Measurements from ENCODE around the gene ERN1. TPM values are rescaled to one million over a fixed set of nuclear protein-coding genes. Genes with fewer than 3 reads are reported as not detected.

The ERN1 gene
- total and polyA plus RNA-seq, 2 donors from 2014 or later: 2.8 to 37.0 TPM

DNA sequence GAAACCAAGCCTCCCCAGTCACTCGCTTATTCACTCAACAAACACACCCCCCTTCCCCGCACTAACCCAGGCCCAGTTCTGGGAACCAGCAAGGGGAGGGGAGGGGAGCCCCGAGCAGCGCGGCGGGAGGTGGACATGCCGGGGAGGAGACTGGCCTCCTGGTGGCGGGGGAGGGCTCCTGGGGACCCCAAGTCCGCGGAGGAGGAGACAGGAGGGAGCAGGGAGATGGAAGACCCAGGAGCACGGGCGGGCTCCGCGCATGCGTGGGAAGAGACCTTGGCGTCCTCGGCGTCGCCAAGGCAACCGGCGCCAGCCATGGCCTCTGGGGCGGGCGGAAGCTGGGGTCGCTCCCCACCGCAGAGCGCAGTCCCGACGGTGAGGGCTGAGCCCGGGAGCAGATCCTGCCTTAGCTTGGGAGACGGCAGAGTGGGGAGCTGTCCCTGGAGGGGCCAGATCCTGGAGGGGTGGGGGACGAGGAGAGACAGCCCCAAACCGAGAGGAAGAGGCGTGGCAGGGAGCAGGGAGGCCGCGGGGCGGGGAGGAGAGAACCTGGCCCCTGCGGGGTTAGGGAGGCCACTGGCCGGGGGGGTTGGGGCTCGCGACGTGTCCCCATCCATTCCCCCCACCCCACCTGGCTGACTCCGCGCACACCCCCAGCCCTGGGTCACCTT lies 131.8 kb downstream of the ERN1 start, which contains the start of gene PRR29:
Gene PRR29, plus strand, starts transcription at position 302 of the 671 bp plus-strand sequence. Its CDS starts 14 bp downstream, at position 316.
- Histone ChIP-seq H3K9ac (ENCODE audit: low read length in 3 of 3) (peak within 1 kb of the TSS in 1 of 3 donors; percentile 34), H3K4me1 (ENCODE audit: control insufficient read depth in 2 of 3, insufficient read depth in 2 of 3, low read depth in 1 of 3, low read length in 3 of 3) (peaks cover 0 to 7% (median 0%) of the 10 kb centered on the region in 3 donors), H3K9me3 (ENCODE audit: control insufficient read depth in 2 of 3, insufficient read depth in 1 of 3, low read length in 3 of 3) (no peaks in the 10 kb centered on the region), H3K27me3 (ENCODE audit: control insufficient read depth, insufficient read depth, low read length) (no peaks in the 10 kb centered on the region), H3K36me3 (ENCODE audit: control insufficient read depth in 2 of 3, insufficient read depth in 3 of 3, low read length in 3 of 3) (no peaks in the 10 kb centered on the region), H3K27ac (ENCODE audit: low read depth in 2 of 2, low read length in 2 of 2) (peak within 1 kb of the TSS in 1 of 2 donors; percentile 3), H3K4me3 (ENCODE audit: low read length in 3 of 3) (peak within 1 kb of the TSS; percentile 61 to 69 (median 61))
- DNase-seq (peak; percentile 86 to 95 (median 90)), FAIRE-seq (no peak)
- TF ChIP-seq, protein P1, sequence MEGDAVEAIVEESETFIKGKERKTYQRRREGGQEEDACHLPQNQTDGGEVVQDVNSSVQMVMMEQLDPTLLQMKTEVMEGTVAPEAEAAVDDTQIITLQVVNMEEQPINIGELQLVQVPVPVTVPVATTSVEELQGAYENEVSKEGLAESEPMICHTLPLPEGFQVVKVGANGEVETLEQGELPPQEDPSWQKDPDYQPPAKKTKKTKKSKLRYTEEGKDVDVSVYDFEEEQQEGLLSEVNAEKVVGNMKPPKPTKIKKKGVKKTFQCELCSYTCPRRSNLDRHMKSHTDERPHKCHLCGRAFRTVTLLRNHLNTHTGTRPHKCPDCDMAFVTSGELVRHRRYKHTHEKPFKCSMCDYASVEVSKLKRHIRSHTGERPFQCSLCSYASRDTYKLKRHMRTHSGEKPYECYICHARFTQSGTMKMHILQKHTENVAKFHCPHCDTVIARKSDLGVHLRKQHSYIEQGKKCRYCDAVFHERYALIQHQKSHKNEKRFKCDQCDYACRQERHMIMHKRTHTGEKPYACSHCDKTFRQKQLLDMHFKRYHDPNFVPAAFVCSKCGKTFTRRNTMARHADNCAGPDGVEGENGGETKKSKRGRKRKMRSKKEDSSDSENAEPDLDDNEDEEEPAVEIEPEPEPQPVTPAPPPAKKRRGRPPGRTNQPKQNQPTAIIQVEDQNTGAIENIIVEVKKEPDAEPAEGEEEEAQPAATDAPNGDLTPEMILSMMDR (IDR thresholded peaks at IDR 0.05; ENCODE audit: borderline replicate concordance, extremely low read depth, insufficient read depth): no peak
- intact Hi-C loops (cut with DNase I): no loop called here

DNA sequence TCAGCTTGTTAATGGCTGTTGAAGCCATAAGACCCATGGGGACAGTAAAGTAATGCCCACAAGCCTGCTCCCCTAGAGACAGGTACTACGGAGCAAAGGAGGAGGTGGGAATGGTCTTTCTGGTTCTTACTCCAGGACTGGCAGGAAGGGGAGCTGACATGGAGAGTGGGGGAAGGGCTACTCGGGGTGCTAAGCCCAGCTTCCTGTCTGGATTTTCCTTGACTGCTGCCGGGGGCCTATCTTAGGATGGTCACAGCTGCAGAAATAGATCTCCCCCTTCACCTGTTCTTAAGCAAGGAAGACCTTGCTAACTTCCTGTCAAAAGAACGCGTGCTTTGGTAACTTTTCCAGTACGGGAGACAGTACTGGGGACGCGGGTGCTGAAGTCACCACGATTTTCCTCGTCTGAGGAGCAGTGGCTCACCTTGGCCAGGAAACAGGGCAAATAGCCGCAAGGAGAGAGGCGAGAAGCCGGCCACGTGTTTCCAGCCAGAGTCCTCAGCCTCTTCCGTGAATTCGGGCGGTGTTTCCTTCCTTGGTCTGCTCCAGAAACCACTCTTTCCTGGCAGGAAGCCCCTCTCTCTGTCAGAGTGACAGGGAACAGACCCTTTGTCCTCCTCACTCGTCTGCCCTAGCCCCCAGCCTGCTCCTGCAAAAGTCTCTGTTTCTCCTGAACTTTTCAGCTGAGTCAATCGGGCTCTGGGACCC lies 132.4 kb downstream of the ERN1 start:
- H3K9me3 ChIP-seq (ENCODE audit: control insufficient read depth in 2 of 3, insufficient read depth in 1 of 3, low read length in 3 of 3): no peaks in the 10 kb centered on the region
- TF ChIP-seq, protein P1 (IDR thresholded peaks at IDR 0.05; ENCODE audit: borderline replicate concordance, extremely low read depth, insufficient read depth): no peak
- FAIRE-seq (no peak), DNase-seq (peak in 1 of 5 donors; percentile 55)
- no peak overlapping the region for H3K9ac ChIP-seq (ENCODE audit: low read length in 3 of 3)
- H3K4me3 ChIP-seq (ENCODE audit: low read length in 3 of 3): peak overlapping the region in 2 of 3 donors; percentile 61 to 69
- no peaks in the 10 kb centered on the region for H3K36me3 ChIP-seq (ENCODE audit: control insufficient read depth in 2 of 3, insufficient read depth in 3 of 3, low read length in 3 of 3)
- H3K4me1 ChIP-seq (ENCODE audit: control insufficient read depth in 2 of 3, insufficient read depth in 2 of 3, low read depth in 1 of 3, low read length in 3 of 3): peaks cover 0 to 7% (median 0%) of the 10 kb centered on the region in 3 donors
- peak overlapping the region in 1 of 2 donors; percentile 3 for H3K27ac ChIP-seq (ENCODE audit: low read depth in 2 of 2, low read length in 2 of 2)
- intact Hi-C loops (cut with DNase I): no loop called here
- no peaks in the 10 kb centered on the region for H3K27me3 ChIP-seq (ENCODE audit: control insufficient read depth, insufficient read depth, low read length)

DNA sequence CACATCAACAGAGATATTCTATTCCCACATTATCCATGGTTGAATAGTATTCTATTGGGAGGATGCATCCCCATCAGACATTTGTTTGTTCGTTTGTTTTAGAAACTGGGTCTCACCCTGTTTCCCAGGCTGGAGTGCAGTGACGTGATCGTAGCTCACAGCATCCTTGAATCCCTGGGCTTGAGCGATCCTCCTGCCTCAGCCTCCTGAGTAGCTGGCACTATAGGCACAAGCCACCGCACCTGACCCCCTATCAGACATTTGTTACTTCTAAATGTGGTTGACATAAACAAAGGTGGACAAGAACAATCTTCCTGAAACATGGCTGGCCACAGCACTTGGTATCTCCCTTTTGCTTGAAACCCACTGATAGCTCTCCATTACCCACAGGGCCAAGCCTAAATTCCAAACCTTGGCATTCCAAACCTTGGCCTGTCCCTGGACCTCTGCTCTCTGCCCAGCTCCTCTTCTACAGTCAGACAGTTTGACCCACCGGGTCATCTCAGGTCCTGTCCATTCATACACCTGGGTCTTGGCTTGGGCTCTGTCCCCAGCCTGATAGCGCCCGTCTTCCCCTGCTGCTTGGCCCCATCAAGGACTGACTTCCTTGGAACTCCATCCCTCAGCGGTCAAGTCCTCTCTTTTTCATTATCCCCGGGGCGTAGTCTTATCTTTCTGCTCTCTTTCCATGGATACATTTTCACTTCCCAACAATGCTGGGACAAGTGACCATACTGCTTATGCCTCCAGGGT lies 133.3 kb downstream of the ERN1 start:
- TF ChIP-seq, protein P1 (IDR thresholded peaks at IDR 0.05; ENCODE audit: borderline replicate concordance, extremely low read depth, insufficient read depth): no peak
- FAIRE-seq (no peak), DNase-seq (no peak)
- Histone ChIP-seq H3K9ac (ENCODE audit: low read length in 3 of 3) (no peak overlapping the region), H3K27me3 (ENCODE audit: control insufficient read depth, insufficient read depth, low read length) (no peaks in the 10 kb centered on the region), H3K4me3 (ENCODE audit: low read length in 3 of 3) (no peak overlapping the region), H3K4me1 (ENCODE audit: control insufficient read depth in 2 of 3, insufficient read depth in 2 of 3, low read depth in 1 of 3, low read length in 3 of 3) (peaks cover 0 to 7% (median 0%) of the 10 kb centered on the region in 3 donors), H3K36me3 (ENCODE audit: control insufficient read depth in 2 of 3, insufficient read depth in 3 of 3, low read length in 3 of 3) (no peaks in the 10 kb centered on the region), H3K9me3 (ENCODE audit: control insufficient read depth in 2 of 3, insufficient read depth in 1 of 3, low read length in 3 of 3) (no peaks in the 10 kb centered on the region), H3K27ac (ENCODE audit: low read depth in 2 of 2, low read length in 2 of 2) (no peak overlapping the region)
- intact Hi-C loops (cut with DNase I): no loop called here
